ENCODE measurements around the gene ZNF417. TPM values are rescaled to one million over a fixed set of nuclear protein-coding genes. Genes with fewer than 3 reads are reported as not detected.
A peak's percentile ranks its signal among the peaks of the same experiment; 100 is the strongest.

Gene ZNF417
- total RNA-seq, 4 donors from 2014 or later = 9.1 to 12.9 (median 10.3) TPM

DNA sequence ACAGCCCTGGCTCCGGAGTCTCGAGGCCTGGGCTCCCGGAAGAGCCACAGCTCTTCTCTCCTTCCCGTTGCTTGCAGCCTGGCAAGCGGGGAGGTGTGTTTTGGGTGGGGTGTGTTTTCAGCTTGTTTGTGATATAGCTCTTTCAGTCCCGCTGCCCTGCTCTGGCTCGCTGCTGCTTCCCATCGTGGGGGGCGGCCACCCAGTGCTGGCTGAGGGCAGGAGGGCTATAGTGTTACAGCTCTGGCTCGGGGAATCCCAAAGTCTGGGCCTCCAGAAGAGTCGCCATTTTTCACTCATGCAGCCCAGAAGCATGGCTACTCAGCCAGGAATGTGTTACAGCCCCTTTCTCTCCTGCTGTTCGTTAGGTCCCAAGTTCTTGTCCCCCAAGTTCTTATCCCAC is 33.3 kb upstream of the ZNF417 start:
- 90% methylated on average over 5 of the region's 12 CpGs for WGBS
- TF ChIP-seq, protein P1, sequence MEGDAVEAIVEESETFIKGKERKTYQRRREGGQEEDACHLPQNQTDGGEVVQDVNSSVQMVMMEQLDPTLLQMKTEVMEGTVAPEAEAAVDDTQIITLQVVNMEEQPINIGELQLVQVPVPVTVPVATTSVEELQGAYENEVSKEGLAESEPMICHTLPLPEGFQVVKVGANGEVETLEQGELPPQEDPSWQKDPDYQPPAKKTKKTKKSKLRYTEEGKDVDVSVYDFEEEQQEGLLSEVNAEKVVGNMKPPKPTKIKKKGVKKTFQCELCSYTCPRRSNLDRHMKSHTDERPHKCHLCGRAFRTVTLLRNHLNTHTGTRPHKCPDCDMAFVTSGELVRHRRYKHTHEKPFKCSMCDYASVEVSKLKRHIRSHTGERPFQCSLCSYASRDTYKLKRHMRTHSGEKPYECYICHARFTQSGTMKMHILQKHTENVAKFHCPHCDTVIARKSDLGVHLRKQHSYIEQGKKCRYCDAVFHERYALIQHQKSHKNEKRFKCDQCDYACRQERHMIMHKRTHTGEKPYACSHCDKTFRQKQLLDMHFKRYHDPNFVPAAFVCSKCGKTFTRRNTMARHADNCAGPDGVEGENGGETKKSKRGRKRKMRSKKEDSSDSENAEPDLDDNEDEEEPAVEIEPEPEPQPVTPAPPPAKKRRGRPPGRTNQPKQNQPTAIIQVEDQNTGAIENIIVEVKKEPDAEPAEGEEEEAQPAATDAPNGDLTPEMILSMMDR (IDR thresholded peaks at IDR 0.05) = no peak
- TF ChIP-seq POLR2A (IDR thresholded peaks at IDR 0.05; ENCODE audit: low read depth) (no peak), EP300 (IDR thresholded peaks at IDR 0.05) (no peak)
- Histone ChIP-seq H3K36me3 (peaks cover 0 to 10% (median 0%) of the 10 kb centered on the region in 4 donors), H3K27me3 (no peaks in the 10 kb centered on the region), H3K27ac (replicated peaks in 1 of 4) (no peak overlapping the region), H3K4me1 (peaks cover 11 to 26% (median 17%) of the 10 kb centered on the region in 4 donors), H3K4me3 (no peak overlapping the region), H3K9me3 (peaks cover 0 to 43% (median 14%) of the 10 kb centered on the region in 4 donors)
- no peak for DNase-seq (ENCODE audit: extremely low spot score)
- intact Hi-C loops (cut with DNase I) = no loop called here

DNA sequence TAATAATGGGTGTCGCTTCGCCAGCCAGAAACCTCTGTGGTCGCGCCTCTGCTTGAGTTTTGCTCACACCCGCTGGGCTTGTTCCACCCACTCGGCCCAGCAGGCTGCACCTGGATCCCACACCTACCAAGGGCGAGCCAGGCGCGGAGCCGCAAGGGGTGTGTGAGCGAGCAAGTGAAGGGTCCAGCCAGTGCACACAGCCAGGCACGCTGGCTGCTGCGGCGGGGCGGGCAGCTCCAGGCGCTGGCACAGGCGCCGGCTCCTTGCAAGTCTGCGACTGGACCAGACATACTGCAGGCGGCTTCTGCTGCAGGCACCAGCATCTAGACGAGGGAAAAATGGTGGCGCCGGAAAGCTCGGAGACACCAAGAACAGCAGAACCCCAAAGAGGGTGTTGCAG is 32.9 kb upstream of the ZNF417 start:
- Histone ChIP-seq H3K27me3 (no peaks in the 10 kb centered on the region), H3K36me3 (peaks cover 0 to 14% (median 3%) of the 10 kb centered on the region in 4 donors), H3K9me3 (peaks cover 0 to 47% (median 16%) of the 10 kb centered on the region in 4 donors), H3K4me3 (no peak overlapping the region), H3K4me1 (peaks cover 11 to 26% (median 17%) of the 10 kb centered on the region in 4 donors), H3K27ac (replicated peaks in 1 of 4) (no peak overlapping the region)
- TF ChIP-seq, protein P1 (IDR thresholded peaks at IDR 0.05) = no peak
- WGBS = 90% methylated on average over 24 of the region's 24 CpGs
- DNase-seq (ENCODE audit: extremely low spot score) = no peak
- intact Hi-C loops (cut with DNase I) = no loop called here

DNA sequence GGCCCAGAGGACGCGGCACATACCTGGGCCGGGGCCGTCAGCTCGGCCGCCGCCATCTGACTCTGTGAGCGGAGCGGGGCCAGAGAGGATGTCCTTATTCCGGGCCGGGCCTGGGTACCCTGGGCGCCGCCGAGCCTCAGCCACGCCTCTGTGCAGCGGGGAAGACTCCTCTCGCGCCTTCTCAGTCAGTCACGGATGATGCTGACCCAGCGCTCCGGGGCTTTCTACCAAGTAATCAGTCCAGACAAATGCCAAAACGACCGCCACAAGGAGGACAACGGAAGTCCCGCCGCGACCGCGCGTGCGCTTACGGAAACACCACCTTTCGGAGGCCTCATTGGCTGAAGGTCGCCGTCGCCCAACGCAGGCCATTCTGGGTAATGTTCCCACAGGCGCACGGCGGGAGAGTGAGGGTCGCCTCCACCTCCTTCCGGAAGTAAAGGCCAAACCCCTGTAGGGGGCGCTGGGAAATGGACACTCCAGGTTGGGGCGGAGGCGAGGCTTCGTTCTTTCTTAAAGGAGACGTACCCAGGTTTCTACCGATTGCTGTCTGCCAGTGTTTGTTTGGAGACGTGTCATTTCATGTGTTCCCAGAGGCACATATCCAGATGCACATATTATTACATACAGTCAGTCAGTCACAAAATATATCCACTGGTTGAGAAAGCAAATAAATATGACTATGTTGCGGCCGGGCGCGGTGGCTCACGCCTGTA is 31.2 kb upstream of the ZNF417 start, which contains the start of gene ZNF256:
ZNF256 (minus strand) TSS at position 288 of the 716 bp plus-strand sequence; CDS start at position 56, 232 bp downstream.
- TF ChIP-seq POLR2AphosphoS5 (IDR thresholded peaks at IDR 0.05) (peak; percentile 79 to 97), EP300 (IDR thresholded peaks at IDR 0.05) (no peak)
- TF ChIP-seq, protein P1 (IDR thresholded peaks at IDR 0.05) = peak; percentile 57 to 82 (median 65)
- H3K36me3 ChIP-seq = peaks cover 13 to 31% (median 20%) of the 10 kb centered on the region in 4 donors
- H3K27me3 ChIP-seq = no peaks in the 10 kb centered on the region
- intact Hi-C loops (cut with DNase I) = no loop called here
- H3K4me1 ChIP-seq = peaks cover 11 to 26% (median 17%) of the 10 kb centered on the region in 4 donors
- DNase-seq (ENCODE audit: extremely low spot score) = peak; percentile 97
- WGBS = 21% methylated on average over 20 of the region's 54 CpGs
- H3K27ac ChIP-seq (replicated peaks in 1 of 4) = peak within 1 kb of the TSS; percentile 79 to 91 (median 86)
- peaks cover 0 to 55% (median 29%) of the 10 kb centered on the region in 4 donors for H3K9me3 ChIP-seq
- peak within 1 kb of the TSS; percentile 73 to 92 (median 83) for H3K4me3 ChIP-seq

DNA sequence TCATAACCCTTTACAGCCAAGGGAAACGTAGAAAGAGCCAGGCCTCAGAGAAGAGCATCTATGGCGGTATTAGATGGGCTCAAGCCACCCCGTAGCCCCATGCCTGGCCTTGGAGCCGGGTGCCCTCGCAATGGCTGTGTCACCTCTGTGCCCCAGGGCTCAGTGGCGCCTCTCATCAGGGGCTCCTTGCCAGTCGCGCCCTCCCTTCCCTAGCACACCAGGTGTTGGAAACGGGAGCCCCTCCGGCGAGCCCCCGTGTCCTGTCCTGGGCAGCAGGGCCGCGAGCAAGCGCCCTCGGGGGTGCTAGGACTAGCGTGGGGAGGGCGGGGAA is 30.7 kb upstream of the ZNF417 start:
- 0% methylated on average over 2 of the region's 18 CpGs for WGBS
- H3K27ac ChIP-seq (replicated peaks in 1 of 4) = peak overlapping the region; percentile 79 to 91 (median 86)
- H3K36me3 ChIP-seq = peaks cover 18 to 37% (median 25%) of the 10 kb centered on the region in 4 donors
- H3K4me1 ChIP-seq = peaks cover 11 to 26% (median 17%) of the 10 kb centered on the region in 4 donors
- no peak for DNase-seq (ENCODE audit: extremely low spot score)
- H3K9me3 ChIP-seq = peaks cover 0 to 60% (median 34%) of the 10 kb centered on the region in 4 donors
- TF ChIP-seq, protein P1 (IDR thresholded peaks at IDR 0.05) = no peak
- TF ChIP-seq POLR2A (IDR thresholded peaks at IDR 0.05; ENCODE audit: low read depth) (no peak), POLR2AphosphoS5 (IDR thresholded peaks at IDR 0.05) (no peak), EP300 (IDR thresholded peaks at IDR 0.05) (no peak)
- peak overlapping the region; percentile 73 to 92 (median 83) for H3K4me3 ChIP-seq
- intact Hi-C loops (cut with DNase I) = no loop called here
- H3K27me3 ChIP-seq = no peaks in the 10 kb centered on the region
